Right lobe of liver (tissue), 4 donors: Measurements from ENCODE around the gene MNAT1.

Experiments used
- CTCF ChIP-seq, 4 donors: fragments of 200-600 bp in 3 of 4; fragments of 450-650 bp in 1 of 4; IDR thresholded peaks; one replicate each; pipeline versions ENCODE4 v1.5.1 to v1.8.0; 2016 to 2022; ENCODE audit warnings: antibody characterized with exemption in 4 of 4, mild to moderate bottlenecking in 2 of 4
- POLR2A ChIP-seq: fragments of 450-650 bp; IDR thresholded peaks from one replicate; pipeline ENCODE4 v1.6.1; 2017; ENCODE audit warnings: antibody characterized with exemption, mild to moderate bottlenecking
- donor health status: DM: no; HTN: no; CAD: no.
- donor health status: DM: no; HTN: no; CAD: no.
- donor health status: DM: no; HTN: yes; CAD: no.

- no peak for TF ChIP-seq POLR2A
- TF ChIP-seq CTCF (IDR thresholded peaks at IDR 0.05): no peak
Measured at GRCh38 chr14:60800409-60800808, 65.8 kb downstream of the MNAT1 start.
